HG02973 (cell line): ENCODE results near the gene SHISAL1.
"Not testable (repeated sequence)": the region's sequence is repeated elsewhere in the genome, so short reads cannot be mapped to it uniquely, and the experiment has no call there.

ENCODE experiments used
- ATAC-seq: cut with Tn5 transposase; IDR thresholded peaks from one replicate; pipeline ENCODE4 v1.9.1; 2021; ENCODE audit warnings: moderate library complexity; ENCODE audit not compliant: unreplicated experiment

Gene SHISAL1

DNA sequence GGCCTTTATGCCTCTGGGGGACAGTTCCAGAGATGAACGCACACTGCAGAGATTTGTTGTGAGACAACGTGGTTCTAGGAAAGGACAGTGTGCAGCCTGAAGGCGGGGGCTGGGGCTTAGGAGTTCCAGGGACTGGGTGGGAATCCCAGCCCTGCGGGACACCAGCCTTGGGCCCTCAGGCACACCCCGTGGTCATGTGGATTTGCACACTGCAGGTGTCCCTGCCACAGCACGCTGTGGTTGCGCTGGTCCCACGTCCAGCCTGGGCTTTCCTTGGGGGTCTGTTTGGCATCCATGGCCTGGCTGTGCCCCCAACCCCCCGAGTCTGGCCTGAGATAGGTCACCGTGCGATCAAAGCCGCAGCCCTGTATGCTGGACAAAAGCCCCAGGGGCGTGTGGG, 7.3 kb downstream of the SHISAL1 start:
- no peak for ATAC-seq

DNA sequence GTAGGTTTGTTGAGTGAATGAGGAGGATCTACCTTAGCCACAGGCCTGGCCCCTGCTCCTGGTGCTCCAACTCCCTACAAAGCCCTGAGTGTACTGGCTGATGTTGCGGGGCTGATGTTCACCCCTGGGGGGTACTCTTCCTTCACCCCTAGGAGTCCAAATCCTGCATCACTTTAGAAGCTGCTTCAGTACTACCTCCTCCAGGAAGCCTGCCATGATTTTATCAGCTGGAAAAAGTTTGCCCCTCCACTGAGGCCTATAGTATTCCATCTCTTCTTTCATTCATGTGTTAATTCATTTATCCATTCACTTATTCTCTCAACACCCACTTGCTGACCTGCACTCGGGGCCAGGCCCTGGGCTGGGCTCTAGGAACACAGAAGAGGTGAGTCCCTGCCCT, 7.8 kb downstream of the SHISAL1 start:
- ATAC-seq, result no peak

DNA sequence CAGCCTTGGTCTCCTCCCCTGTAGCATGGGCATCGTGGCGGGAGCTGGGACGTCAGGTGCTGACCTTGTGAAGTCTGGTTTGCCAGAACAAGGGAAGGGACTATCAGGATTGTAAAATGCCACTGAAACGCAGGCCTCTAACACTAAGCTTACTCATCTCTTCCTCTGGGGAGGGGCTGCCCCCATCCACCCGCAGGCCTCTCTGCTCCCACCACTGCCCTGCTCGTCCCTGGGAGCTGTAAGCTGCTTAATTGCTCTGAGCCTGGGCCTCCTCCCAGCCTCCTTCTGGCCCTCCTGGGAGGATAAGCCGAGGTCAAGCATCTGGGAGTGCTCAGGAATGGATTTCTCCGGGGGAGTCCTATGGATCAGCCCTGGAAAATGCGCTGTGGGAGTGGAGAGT, 8.4 kb downstream of the SHISAL1 start:
- no peak for ATAC-seq

DNA sequence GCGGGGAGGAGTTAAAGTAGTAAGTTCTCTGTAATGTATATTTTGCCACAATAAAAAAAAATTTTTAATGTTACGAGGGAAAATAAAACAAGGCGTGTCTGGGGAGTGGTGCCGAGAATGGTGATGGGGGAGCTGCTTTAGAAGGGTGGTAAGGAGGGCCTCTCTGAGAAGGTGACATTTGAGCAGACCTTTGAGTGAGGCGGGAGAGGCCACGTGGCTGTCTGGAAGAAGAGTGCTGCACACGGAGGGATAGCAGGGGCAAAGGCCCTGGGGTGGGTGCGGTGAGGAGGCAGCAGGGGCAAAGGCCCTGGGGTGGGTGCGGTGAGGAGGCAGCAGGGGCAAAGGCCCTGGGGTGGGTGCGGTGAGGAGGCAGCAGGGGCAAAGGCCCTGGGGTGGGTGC, 10.4 kb downstream of the SHISAL1 start:
- not testable (repeated sequence) for ATAC-seq

DNA sequence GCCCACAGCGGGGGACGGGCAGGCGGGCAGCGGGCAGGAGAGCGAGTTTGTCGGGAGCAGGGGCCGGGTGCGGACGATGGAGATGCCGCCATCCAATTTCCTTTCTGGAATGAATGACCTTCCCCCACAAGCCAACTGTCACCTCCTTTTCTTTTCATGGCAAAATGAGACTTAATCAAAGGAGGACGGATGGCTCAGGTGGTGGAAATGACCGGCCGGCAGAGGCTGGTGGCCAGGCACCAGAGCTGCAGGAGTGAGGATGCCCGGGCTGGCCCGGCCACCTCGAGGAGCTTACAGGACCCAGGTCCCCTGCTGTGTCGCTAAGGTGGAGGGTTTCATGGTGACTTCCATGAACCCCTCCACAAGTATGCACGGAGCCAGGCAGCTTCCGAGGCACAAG, 11.7 kb downstream of the SHISAL1 start:
- no peak for ATAC-seq

DNA sequence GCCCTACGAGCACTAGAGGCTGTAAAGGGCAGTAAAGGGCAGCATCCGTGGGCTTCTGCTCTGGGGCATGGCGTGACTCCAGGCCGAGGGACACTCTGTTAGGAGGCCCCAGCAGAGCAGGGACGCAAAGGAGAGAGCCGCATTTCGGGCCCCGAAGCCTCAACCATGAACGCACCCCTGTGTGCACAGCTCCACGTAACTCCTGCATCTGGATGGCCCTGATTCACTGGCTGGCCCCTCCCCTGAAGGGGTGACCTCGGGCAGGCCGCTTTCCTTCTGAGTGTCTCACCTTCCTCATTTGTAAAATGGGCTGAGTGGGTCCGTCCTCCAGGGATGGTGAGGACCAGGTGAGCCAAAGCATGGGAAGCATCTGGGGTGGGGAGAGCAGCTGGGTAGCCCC, 13.6 kb downstream of the SHISAL1 start:
- ATAC-seq, result no peak

DNA sequence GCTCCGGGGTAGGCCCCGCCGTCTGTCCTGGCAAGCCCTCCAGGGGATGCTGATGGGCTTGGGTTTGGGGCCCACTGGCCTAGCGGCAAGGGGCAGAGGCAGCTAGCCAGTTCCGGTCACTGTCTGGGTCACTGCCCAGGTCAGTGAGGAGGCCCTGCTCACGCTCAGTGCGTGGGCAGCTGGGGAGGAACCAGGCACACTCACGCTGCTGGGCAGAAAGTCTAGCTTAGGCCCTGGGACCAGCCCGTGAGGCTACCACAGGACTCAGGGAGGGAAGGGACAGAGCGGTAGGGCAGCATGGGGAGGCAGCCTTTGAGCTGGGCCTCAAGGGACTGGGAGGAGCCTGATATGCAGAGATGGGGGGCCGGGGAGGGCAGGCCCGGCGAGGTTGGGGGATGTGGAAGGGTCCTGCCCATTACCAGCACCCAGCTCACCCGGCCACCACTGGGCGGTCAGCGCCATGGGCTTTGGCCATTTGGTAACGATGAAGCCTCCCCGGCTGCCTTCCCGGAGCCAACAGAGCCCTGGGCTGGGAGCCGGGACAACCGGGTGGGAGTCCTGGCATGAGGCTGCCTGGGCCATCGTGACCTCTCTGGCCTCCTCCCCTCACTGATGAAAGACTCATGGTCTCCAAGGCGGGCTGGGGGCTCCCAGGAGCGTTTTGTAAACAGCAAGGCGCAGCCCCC, 14.2 kb downstream of the SHISAL1 start:
- ATAC-seq, result no peak

DNA sequence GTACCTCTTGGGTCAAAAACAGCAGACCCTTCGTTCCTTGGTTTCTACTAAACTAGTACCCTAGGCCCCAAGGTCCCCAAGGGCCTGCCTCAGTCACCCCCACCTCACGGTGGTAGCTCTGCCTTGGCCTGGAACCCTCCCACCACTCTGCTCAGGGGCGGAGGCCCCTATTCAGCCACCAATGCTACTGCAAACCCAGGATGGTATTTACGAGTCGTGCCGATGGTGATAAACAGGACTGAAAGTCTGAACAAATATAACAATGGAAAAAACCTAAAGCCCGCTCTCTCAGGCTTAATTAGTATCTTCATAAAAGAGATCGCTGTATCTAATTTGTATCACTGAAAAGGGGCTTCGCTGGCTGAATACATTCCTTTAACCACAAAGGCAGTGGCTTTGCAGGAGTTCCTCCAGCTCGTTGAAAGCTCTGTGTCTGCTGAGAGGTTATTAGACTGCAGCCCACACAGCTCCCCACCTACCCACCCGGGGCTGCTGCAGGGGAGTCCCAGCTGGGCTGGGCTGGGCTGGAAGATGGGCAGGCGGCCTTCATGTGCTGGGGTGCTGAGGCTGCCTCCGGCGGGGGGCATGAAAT, 15.2 kb downstream of the SHISAL1 start:
- no peak for ATAC-seq

DNA sequence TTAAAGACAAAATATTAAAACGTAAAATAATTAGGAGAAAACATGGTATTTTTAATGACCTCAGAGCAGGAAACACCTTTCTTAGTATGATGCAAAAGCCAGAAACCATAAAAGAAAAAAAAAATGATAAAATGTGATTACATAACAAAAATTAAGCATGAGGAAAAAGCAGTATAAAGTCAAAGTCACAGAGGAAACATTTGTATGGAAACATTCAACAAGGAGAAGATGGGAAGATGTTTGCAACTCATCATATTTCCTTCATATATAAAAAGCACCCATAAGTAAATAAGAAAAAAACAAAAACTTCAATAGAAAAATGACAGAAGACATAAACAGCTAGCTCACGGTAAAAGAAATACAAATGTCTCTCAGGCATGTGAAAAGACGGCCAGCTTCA, 17.3 kb downstream of the SHISAL1 start:
- ATAC-seq, result no peak

DNA sequence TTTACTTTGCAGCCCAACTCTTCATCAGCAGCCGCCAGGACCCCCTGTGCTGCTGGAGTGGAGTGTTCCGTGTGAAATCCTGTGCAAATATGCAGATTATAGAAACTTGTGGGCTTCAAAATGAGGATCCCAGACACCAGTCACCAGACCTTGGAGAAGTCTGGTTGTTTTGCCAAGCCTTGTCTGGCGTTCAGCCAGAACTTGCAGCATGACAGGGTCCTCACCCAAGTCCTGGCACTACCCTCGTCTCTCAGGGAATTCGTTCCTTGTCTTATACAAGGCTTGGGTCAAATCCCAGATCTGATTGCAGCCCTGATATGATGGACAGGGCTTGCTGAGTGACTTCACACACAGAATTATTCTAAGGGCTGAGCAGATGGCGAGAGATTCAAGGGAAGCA, 18.9 kb downstream of the SHISAL1 start:
- ATAC-seq, result no peak

DNA sequence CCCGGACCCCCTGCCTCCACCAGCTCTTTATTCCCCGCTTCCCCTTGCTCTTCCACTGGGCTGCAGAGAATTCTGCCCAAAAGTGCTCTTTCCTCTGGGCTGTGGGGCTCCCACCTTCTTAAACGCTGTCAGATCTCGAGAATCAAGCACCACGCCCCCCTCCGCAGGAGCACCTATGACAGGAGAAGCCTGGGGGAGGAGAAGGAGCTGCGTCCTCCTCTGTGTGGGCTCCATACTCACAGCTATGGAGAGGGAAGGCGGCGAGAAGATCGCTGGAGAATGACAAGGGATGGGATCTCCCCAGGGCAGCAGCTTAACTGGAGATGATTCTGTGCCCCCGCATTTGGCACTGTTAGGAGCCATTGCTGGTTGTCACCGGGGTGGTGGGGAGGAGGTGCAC, 19.7 kb downstream of the SHISAL1 start:
- ATAC-seq, result no peak

DNA sequence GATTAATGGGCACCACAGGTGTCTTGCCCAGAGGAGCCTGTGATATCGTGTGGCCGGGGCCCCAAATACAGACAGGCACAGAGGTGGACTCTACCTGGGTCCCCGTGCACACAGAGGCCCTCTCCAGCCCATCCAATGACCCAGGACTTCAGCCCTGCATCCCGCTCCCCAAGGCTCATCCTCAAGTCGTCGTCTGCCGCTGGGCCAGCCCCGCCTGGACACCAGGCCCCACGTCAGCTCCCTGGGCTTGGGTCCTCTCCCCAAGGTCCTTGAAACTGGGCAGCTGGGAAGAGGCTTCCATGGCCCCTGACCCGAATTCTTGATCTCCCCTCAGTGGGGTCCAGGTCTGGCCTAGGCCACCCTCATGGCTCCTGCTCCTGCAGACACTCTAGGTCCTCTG, 20.2 kb downstream of the SHISAL1 start:
- ATAC-seq, result no peak

DNA sequence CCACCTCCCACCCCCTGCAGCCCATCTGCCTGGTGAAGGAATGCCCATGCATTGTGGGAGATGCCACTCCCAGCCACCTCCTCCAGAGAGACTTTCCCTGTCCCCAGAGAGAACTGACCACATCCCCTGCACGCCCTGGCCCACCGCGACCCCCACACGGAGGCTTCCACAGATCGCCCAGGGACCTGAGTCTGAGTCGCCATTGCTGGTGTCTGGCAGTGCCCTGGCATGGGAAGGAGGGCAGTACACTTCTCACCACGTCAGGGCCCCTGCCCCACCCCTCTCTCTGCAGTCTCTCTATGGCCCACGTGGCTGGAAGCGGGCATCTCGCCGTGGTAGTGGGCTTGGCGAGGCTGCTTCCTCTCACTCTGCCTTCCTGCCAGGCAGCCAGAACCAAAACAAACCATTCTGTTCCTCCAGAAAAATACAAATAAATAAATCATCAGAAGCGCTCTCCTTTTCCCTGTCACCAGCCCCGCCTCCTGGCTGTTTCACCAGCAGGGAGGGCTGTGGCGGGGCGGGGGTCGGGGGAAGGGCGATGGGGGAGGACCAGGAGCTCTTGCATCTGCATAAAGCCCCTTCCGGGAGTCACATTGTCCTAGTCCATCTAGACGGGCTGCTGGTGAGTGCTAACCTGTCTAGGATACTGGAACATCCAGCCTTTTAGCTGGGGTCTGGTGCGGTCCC, 20.9 kb downstream of the SHISAL1 start:
- ATAC-seq, result no peak

DNA sequence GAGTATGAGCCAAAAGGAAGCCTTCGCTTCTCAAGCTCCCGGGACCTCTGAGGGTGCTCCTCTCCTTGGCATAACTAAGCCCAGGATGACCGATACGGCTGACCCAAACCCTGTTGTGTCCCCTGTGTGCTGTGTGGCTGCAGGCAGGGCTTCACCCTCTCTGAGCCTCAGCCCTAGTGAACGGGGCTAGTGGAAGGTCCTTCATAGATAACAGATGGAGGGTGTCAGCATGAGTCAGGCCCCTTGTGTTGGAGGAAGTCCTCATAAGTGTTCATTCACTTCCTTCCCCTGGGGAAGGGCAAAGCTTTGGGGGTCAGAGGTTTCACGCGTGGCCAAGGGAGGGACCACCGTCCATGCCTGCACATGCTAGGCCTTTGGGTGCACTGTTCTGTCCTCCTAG, 21.5 kb downstream of the SHISAL1 start:
- ATAC-seq, result no peak

DNA sequence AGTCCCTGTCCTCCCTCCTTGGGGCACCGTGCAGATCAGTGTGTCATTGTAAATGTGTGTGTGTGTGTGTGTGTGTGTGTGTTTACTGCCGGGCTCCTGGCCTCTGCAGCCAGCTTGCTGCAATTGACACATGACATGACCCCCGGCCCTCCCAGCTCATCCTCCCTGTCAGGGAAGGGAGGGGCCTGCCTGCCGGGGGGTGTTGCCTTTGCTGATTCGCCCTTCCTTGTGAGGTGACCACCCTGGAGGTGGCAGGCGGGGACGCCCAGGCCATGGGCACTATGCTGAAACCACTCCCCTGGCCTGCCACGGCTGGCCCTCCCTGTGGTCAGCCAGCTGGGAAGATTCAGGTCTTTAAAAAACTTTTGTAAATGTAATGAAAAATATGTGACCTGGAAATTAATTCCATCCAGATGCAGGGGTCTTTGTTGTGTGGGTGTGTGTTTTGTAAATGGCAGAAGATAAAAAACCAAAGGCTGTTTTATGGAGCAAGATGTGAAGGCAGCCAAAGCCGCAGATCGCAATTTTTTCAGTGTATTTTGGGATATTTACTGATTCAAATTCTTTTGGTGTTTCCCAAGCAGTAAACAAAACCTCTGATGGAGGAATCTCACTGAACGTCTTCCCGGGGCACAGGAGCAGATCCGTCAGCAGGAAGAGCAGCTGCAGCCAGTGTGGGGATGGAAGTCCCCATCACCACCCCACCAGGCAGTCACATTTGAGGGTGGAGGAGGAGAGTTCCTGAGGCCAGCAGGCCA, 23.2 kb downstream of the SHISAL1 start:
- ATAC-seq, result no peak

DNA sequence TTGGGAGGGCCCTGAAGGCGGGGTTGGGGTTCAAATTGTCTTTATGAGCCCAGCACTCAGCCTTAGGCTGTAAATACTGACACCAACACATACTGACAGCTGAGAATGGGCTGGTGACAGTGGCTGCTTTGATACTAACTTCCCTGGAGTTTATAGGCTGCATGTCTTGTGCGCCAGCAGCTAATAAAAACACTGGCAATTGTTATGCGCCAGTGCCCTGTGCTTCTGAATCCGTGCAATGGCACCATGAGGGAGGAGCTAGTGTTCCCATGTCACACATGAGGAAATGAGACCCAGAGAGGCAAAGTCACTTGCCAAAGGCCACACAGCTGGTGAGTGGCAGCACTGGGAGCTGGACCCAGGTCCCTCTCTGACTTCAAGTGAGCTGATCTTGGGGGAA, 23.8 kb downstream of the SHISAL1 start:
- ATAC-seq, result no peak

DNA sequence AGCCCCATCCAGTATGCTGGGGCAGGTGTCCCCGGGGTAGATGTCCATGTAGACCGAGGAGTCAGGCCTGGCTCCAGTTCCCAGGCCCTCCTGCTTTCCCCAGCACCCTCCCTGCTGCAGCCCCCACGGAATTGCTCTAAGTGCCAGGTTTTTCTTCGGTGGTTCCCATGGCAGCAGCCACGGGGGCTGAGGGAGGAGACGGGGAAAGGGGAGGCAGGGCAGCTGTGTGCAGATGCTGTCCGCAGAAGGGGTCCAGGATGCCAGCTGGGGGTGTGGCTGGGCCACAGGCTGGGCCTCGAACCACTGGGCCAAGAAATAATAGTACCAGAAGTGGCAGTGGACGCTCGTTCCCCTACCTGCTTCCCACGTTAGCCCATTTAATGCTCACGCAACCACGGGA, 25.0 kb downstream of the SHISAL1 start:
- no peak for ATAC-seq

DNA sequence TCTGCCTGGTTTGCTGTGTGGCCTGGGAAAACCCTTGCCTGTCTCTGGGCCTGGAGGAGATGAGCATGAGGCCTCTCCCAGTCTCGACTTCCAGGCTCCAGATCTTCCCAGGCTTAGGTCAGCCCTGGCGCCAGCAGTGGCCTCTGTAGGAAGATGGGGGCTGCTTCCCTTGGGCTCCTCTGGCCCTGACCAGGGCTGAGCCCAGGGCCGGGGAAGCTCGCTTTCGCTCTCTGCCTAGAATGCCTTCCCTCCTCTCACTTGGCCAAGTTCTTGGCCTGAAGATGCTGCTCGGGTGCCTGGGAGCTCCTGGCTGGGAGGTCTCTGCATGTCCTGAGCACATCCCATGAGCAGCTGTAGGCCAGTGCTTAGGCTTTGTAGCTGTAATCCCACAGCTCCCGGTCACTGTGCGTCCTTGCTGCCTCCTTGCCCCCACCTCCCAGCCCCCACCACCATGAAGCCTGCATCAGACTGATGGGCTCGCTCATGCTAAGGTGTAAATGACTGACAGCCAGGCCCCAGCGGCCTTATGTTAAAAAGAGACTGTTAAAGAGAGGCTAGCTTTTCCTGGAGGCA, 25.5 kb downstream of the SHISAL1 start:
- no peak for ATAC-seq

DNA sequence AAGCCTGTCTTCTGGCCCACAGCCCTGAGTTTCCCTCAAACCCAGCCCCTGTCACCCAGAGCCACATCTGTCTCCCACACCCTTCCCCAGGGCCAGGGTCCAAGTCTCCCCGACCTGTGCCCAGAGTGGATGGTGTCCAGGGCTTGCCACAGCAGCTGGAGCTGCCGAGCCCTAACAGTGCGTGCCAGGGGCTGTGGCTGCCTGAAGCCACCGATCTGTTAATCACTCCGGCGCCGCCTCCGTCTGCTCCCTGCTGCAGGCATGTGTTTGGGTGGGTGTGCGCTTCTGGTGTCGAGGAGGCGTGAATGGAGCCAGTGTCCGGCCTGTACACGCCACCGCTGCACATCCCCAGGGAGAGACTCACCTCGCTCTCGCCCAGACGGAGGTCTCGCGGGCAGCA, 26.1 kb downstream of the SHISAL1 start:
- no peak for ATAC-seq

DNA sequence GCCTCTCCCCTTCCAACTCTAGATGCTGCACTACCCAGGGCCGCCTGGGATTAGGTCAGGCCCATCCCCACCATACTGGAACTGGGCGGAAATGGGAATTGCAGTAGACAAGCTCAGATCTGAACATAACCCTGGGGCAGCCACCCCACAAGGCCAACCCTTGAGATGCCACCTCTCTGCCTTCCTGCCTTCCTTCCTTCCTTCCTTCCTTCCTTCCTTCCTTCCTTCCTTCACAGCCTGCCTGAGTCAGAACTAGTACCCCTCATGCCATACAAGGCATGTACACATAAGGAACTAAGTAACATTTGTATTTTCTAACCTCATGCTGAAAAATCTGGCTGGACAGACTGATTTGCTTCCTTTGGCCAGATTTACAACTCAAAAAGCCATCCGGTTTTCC, 28.0 kb downstream of the SHISAL1 start:
- no peak for ATAC-seq
